GM21786 (cell line): ENCODE measurements around the gene FBXO24.

Source experiments
- ATAC-seq: cut with Tn5 transposase; IDR thresholded peaks from one replicate; pipeline ENCODE4 v1.9.1; 2021; ENCODE audit not compliant: unreplicated experiment

FBXO24 gene

DNA sequence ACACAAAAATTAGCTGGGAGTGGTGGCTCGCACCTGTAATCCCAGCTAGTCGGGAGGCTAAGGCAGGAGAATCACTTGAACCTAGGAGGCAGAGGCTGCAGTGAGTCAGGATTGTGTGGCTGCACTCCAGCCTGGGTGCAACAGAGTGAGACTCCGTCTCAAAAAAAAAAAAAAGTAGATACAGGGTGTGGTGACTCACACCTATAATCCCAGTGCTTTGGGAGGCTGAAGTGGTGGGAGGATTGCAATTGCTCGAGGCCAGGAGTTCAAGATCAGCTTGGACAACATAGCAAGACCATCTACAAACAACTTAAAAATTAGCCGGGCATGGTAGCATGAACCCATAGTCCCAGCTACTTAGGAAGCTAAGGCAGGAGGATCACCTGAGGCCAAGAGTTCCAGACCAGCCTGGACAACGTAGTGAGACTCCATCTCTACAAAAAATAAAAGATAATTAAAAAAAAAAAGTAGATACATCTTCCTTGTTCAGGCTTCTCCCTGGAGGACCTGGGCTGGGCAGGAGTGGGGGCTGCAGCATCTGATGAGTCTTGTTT, 28.3 kb downstream of the FBXO24 start:
- ATAC-seq: no peak

DNA sequence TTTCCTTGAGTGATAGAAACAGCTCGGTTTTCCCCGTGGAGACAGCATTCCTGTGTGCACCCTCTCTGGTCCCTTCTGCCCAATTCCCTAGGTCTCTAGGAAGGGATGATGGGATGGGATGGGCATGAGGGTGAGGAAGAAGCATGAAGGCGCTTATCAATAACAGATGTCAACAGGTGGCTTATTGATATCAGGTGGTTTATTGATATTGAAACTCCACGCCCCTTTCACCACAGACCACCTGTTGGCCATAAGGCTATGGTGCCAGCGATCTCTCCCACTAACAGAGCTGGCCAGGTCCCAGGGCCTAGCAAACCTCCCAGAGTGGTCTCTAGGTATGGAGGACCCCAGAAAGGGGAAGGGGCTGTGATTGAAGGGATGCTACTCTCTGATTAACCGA, 34.1 kb downstream of the FBXO24 start:
- no peak for ATAC-seq

DNA sequence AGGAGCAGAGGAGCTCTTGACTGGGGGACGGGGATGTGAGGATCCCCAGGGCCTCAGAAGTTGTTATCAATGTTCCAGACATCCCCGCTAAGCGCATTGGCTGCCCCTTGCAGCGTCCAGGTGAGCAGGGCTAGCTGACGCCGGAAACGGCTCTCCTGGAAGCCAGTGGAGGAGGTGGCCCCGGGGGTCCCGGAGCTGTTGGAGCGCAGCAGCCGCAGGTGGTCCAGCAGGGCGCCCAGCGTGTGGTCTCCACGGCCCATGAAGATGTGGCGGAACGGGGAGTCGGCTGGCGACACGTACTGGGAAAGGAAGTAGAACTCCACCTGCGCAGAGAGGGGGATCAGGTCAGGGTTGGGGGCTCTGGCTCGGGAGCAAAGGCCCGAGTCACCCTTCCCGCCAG, 34.7 kb downstream of the FBXO24 start:
- no peak for ATAC-seq

DNA sequence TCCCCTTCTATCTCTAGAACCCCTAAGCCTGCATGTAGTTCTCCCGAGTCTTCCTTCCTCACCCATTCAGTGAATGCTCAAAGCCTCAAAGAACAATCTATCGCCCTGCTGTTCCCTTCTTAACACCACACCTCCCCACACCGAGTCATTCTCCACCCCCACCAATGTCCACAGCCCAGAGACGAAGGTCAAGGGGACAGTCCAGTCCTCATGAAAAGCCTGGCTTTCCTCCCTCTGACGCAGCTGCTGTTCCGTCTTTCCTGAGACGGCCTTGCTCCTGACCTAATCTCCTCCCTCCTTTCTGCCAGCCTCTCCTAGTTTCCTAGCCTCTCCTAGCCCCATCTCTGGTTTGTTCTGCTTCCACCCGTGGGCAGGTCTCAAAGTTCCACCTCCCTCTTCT, 35.4 kb downstream of the FBXO24 start:
- ATAC-seq: no peak

DNA sequence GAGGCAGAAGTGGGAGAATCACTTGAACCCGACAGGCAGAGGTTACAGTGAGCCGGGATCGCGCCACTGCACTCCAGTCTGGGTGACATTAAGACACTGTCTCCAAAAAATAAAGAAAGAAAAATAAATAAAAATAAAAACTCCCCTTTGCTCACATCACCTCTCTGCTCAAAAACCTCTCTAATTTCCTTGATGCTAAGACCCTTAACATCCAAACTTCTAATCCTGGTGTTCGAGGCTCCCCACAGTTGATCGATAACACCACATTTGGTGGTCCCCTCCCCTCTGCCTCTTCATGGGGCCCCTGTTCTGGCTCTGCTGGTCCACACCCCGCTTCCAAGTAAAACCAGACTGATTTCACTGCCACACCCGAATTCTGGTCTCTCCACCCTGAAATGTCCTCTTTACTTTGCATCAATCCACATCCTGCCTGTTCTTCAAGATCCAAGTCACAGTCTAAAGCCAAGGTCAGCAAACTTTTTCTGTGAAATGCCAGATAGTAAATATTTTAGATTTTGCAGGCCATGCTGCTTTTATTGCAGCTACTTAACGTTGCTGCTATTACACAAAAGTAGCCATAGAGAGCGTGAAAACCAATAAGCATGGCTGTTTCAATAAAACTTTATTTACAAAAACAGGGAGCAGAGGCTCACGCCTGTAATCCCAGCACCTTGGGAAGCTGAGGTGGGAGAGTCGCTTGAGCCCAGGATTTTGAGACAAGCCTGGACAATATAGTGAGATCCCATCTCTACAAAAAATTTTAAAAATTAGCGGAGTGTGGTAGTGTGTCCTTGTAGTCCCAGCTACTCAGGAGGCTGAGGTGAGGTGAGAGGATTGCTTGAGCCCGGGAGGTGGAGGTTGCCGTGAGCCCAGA, 38.1 kb downstream of the FBXO24 start:
- ATAC-seq: no peak

DNA sequence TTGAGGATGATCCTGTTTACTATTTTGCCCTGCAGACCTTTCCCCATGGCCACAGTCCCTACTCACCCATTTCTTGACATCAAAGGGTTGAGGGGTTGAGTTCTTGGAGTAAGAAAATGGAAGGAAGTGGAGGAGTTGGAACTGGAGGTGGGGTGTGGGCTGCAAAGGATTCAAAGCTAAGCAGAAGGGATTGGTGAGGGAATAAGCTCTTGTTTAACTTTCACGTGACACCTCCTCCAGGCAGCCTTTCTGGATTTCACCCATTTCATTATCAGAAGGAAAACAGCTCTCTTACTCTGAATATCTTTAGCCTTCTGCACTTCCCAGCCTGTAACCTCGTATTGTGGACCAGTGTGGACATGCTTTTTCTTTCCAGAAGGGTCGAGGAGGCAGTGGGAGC, 39.9 kb downstream of the FBXO24 start:
- no peak for ATAC-seq

DNA sequence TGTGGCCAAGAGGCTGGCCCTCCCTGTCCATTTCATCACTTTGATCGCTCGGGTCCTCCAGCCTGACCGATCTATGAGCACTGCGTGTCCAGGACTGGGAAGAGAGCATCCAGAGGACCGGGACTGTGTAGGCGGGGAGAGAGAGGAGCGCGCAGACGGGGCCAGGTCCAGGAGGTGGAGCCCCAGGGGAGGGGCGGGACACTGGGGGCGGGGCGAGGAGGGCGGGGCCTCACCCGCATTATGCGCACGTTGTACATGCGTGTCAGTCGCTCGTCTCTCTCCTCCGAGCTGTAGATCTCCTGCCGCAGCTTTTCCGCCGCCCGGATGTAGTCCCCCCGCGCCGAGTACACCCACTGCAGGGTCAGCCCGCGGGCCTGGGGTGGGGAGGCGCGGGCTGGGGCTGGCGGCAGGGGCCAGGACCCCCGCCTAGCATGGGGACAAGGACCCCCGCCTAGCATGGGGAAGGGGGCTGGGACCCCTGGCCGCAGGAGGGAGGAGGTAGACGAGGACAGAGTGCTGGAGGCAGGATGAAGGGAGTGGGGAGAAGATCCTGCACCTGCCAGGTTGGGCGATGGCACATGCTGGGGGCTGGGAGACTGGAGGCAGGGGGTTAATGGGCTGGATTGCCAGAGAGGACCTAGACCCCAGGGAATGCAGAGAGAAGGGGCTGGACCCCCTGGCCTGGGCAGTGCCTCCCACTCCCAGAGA, 40.6 kb downstream of the FBXO24 start:
- peak; percentile 72 for ATAC-seq

DNA sequence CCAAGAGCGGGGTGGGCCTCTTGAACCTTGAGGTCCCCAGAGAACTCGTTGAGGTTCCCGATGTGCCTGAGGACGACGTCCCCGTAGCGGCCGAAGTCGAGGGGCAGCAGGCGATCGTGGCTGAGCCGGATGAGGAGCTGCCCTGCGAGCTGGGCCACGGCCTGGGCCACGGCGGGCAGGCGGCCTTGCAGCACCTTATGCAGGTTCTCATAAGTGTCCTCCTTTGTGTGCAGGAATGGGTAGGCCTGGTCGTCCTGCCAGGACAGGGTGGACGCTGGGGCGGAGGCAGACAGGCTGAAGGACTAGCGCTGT, 41.1 kb downstream of the FBXO24 start:
- ATAC-seq: no peak

DNA sequence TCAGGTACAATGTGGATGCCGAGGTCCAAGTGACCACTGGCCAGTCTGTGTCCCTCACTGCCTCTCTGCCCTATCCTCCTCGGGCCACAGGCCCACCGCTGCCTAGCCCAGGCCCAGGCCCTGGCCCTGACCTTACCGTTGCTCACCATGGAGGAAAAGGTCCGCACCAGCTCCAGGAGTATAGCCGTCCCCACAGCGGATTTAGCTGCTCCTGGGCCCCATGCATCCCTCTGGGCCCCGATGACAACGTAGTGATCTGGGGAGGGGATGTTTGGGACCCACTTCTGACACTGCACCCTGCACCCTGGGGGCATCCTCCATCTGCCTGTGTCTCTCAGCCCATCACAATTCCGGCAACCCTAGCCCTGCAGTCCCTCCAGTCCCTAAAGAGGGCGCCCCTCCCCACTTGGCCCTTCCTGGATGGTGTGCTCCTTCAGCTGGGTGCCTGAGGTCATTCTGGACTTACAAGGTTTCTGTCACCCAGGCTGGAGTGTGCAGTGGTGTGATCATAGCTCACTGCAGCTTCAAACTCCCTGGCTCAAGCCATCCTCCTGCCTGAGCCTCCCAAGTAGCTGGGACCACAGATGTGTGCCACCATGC, 43.1 kb downstream of the FBXO24 start:
- ATAC-seq: no peak

DNA sequence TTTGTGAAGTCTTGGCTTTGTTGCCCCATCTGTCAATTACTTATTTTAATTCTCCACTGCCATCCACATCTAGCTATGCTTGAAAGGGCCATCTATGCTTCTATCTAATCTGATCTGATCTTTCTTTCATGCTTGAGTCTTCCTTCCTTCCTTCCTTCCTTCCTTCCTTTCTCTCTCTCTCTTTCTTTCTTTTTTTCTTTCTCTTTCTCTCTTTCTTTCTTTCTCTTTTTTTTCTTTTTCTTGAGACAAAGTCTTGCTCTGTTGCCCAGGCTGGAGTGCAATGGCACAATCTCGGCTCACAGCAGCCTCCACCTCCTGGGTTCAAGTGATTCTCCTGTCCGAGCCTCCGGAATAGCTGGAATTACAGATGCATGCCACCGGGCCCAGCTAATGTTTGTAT, 43.9 kb downstream of the FBXO24 start:
- no peak for ATAC-seq

DNA sequence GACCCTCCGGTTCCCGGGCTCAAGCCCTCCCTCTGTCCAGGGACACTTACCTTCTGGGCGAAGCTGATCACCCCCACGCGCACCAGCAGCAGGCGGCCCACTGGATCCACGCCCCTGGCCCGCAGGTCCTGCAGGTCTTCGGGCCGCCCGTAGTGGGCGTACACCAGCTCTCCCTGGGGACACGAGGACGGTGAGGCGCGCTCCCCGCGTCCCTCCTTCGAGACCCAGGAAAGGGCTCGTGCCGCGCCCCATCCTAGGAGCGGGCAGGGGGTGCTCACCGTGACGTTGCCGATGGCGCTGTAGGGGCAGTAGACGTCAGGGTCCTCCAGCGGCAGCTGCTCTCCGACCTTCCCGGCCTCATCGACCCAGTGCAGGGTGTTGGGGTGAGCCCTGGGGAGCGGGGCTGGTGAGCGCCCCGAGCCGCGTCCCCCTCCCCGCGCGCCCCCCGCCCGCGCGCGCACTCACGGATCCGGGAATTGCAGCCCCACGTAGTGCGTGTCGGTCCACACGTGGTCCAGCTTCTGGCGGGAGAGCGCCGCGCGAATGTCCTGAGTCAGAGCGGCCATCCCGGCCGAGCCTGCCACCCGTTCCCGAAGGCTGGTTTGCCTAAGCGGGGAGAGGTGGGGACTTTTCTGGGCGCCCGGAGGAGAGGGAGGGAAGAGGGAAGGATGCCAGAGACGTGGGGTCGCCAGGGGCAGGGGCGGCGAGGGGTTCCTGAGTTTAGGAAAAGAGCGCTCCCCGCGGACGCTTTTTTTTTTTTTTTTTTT, 47.0 kb downstream of the FBXO24 start:
- ATAC-seq: peak; percentile 43

DNA sequence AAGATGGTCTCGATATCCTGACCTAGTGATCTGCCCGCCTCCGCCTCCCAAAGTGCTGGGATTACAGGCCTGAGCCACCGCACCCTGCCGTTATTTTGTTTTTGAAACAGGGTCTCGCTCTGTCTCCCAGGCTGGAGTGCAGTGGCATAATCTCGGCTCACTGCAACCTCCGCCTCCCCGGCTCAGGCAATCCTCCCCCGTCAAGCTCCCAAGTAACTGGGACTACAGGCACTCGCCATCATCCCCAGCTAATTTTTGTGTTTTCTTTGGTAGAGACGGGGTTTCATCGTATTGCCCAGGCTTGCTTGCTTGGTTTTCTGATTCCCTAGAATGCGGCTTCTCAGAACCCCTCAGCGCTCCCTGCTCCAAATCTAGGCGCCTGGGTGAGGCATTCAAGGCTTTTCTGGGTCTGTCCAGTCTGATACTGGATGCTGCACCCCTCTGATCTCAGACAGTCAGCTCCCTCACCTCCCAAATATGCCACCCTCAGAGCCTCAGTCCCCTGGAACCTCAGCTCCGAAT, 53.9 kb downstream of the FBXO24 start:
- no peak for ATAC-seq

DNA sequence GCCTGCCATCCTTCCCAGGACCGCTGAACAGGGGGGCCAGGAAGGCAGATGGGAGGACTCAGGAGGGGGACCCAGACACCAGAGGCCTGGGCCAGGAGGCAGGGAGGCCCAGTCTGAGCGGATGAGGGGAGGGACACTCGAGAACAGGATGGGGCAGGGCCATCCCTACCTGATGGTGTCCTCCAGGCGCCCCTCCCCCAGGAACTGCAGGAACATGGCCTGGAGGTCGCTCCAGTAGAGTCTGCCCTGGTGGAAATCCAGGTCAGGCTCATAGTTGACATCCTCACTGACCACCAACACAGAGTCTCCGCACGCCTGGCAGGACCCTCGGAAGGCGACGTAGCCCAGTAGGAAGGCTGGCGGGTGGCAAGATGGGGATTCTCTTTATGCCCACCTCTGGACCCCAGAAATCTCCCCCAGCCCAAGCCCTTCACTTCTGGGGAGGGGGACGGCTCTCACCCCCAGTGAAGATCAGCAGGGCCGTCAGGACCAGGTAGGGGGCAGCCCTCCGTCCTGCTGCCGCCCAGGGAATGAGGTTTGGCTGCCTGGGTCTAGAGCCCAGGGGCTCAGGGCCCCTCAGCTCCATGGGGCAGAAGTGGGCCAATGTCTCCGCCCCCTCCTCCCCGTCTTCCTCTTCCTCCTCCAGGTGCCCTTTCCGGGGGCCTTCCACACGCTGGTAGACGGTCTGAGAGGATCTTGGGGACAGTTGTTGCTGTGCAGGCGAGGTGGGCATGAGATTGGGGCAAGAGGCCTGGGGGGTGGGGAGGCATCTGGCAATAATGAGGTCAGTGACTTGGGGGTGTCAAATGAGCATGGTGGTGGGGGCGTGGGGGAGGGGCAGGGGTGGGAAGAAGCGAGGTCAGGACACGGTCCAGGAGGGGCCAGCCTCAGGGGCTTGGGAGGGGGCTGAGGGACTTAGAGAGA, 54.7 kb downstream of the FBXO24 start:
- ATAC-seq: no peak

DNA sequence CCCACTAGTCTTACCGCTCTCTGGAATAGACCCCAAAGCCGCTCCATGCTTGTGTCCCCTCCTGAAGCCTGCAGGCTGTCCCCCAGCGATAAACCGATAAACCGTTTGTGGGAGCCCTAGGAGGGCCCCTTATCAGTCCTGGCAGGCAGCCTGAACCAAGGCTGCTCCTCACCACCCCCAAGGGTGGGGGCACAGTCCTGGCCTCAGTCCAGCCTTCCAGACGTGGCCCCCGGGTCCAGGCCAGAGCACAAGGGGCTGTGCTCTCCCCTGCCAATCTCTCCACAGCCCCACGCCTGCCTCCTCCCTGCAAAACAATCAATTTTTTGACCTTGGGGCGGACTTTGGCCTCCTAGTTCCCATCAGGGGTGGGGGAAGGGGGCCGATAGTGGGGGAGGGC, 55.3 kb downstream of the FBXO24 start, which contains the start of gene TFR2:
Gene TFR2, minus strand, starts transcription at position 90 of the 397 bp plus-strand sequence. Its CDS starts 43 bp downstream, at position 47.
- ATAC-seq: no peak

DNA sequence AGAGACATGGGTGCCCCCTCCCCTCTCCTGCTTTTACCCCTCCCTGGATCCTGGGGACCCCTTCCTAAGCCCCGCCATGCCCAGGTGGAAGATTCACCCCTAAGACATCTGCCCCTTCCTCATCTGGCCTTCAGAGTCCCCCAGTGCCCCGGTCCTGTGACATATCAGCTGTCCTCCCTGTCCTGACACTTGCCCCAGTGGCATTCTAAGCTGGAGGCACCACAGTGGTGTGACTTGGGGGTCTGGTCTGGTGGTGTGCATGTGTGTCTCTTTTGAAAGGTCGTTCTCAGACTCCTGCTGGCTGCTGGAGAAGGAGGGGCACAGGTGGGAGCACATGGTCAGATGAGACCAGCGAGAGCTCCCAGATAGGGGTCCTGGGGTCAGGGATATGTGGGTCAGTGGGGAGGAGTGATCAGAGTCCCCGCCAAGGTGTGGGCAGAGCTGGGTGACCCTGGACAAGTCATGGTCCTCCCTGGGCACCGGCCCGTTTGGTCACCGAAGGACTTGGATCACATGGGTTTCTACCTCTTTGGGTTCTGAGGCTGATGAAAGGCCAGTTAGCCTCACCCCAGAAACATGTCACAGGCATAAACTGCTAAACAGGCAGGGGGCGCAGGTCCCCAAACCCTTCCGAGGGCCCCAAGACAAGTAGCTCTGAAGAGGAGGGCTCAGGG, 55.9 kb downstream of the FBXO24 start:
- no peak for ATAC-seq

DNA sequence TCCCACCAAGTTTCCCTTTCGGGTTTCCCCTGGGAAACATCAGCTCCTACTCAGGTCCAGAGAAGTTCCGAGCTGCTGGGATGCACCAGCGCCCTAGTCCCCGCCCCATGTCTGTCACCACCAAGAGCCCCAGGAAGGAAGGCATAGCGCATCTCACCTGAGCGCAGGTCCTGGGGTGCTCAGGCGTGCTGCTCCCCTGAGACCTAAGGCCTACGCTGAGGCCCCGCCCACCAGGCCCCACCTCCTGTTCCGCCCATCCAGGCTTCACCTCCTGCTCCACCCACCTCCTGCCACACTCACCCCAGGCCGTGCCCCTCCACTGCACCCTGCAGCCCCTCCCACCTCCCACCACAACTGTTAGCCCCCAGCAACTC, 56.4 kb downstream of the FBXO24 start:
- no peak for ATAC-seq

DNA sequence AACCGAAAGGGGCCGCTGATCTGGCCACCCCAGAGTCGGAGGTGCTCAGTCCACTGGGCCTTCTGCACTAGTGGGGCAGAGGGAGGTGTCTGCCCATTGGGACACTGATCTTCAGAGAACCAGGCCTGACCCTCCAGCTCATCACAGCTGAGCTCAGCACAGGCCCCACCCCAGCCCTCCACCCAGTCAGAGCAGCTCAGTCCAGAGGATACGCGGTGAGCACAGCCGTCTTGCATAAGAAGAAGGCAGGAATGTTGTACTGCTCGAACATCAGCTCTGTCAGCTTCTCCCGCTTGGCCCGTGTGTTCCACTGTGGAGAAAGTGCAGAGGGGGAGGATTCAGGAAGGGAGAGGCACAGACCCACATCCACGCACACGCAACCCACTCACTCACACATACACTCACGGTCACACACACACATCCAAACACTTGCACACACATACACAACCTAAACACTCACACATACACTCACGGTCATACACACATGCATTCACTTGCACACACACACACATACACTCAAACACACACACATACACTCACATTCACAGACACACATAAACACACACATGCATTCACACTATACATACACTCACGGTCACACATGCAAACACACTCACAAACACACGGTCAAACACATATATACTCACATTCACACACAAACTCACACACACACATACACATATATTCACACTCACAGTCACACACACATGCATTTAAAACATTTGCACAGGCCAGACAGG, 63.9 kb downstream of the FBXO24 start:
- ATAC-seq: no peak
